C1 segment of cervical spinal cord (tissue), 14 donors: ENCODE data around the gene NOL4L.

Source experiments
- DNase-seq, 14 donors: peaks; one replicate each; lab custom pipeline; 2025; lab: John Stamatoyannopoulos, UW

Gene NOL4L

GRCh38 chr20:32613192-32614053 is 28.3 kb upstream of the NOL4L start:
- no peak for DNase-seq

- DNase-seq: no peak
These were observed 27.4 kb upstream of the NOL4L start for GRCh38 chr20:32612351-32613191.

DNA sequence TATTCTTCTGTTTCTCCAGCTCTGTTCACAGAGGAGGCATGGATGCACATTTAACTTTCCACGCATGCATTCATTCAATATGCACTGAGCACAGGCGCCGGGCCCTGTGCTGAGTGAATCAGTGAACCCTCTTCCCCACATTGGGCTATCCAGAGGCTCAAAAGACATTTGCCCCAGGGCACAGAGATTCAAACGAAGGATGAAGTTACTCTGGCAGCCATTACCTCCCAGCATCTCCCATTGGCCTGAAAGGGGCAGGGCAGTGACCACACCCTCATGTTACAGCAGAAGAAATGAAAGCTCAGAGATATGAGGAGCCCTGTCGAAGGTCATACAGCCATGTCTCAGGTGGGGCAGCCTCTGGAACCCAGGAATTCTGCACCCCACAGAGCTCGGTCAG is 26.7 kb upstream of the NOL4L start:
- no peak for DNase-seq

DNA sequence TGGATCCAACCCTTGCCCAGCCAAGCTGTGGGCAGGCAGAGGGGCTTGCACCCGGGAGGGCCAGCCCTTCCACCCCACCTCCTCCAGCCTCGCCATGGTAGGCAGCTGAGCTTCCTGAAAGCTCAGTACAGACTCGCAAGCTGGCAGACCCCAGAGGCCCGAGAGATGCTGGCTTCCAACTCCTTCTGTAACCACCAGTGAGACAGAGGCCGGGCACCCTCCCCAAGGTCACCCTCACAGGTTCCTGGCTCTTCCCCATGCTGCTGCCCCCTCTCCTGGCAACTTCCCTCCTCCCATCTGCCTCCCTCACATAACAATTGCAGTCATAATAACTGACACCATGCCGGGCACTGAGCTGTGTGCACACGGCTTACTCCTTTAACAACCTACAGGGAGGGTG is 26.2 kb upstream of the NOL4L start:
- no peak for DNase-seq

GRCh38 chr20:32610472-32611218 is 25.5 kb upstream of the NOL4L start:
- no peak for DNase-seq

- no peak for DNase-seq
These were observed 24.9 kb upstream of the NOL4L start for GRCh38 chr20:32609993-32610392.

GRCh38 chr20:32609111-32609773 is 24.1 kb upstream of the NOL4L start:
- peak in 1 of 14 donors; percentile 82 for DNase-seq

GRCh38 chr20:32608664-32609015 is 23.5 kb upstream of the NOL4L start:
- no peak for DNase-seq

DNA sequence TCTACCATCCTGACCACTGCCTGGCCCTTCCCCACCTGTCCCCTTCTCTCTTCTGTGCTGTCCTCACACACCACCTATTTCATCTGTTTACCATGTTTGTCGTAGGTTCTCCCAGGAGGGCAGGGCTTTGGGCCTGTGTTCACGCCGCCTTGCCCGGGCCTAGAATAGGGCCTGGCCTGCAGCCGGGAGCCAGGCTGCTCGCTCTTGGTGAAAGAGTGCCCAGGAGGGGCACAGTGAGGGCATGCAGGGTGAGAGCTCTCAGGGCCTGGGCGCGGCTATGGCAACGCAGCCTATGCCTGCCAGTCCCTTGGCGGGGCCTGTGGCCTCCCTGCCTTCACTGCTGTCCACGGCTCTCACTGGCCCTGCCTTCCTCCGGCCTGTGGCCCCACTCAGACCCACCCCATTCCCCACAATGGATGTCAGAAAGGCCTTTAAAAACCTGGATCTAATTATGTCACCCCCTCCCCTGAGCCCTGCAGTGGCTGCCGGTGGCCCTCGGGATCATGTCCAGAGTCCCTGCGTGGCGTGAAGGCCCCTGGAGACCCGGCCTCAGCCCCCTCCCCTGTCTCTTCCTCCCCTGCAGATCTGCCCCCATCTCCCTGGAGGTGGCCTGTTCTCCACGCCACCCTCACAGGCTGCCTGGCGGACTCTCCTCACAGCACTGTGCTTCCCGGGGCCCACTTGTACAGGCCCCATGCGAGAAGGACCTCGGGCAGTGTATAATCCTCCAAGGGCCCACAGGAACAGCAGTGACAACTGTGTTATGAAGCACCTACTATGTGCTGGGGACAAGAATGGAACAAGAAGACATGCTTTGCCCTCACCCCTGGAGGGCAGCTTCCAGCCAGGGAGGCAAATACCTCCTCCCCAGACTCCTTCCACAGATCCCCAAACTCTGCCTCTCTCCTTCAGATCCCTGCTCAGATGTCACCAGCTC is 22.9 kb upstream of the NOL4L start:
- DNase-seq: peak in 3 of 14 donors; percentile 6 to 24 (median 14)

- DNase-seq: no peak
These were observed 22.2 kb upstream of the NOL4L start for GRCh38 chr20:32607324-32607723.

- no peak for DNase-seq
These were observed 21.7 kb upstream of the NOL4L start for GRCh38 chr20:32606790-32607189.

- DNase-seq: no peak
These were observed 21.0 kb upstream of the NOL4L start for GRCh38 chr20:32606107-32606506.

DNA sequence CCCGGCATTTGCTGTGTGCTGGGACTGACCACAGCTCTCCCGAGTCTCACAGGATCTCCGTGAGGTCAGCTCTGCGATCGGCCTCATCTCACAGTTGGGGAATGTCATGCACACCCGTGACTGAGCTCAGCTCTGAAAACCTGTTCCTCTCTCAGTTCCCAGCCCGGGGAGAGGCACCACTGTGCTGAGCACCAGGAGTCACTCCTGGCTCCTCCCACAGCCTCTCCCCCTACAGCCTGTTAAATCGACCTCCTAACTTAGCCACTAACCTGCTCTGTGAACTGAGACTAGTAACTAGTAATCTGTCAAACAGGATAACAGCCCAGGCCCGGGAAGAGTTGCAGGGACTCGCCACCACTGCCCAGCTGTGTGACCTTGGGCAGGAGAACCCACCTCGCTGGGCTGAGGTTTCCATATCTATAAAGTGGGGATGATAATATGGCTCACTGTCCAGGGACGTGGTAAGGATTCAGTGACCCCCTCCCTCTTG is 20.1 kb upstream of the NOL4L start:
- peak in 8 of 14 donors; percentile 9 to 44 (median 30) for DNase-seq

GRCh38 chr20:32603046-32603726 is 18.1 kb upstream of the NOL4L start:
- peak in 6 of 14 donors; percentile 16 to 49 (median 45) for DNase-seq

- DNase-seq: no peak
These were observed 17.1 kb upstream of the NOL4L start for GRCh38 chr20:32602273-32602672.

DNA sequence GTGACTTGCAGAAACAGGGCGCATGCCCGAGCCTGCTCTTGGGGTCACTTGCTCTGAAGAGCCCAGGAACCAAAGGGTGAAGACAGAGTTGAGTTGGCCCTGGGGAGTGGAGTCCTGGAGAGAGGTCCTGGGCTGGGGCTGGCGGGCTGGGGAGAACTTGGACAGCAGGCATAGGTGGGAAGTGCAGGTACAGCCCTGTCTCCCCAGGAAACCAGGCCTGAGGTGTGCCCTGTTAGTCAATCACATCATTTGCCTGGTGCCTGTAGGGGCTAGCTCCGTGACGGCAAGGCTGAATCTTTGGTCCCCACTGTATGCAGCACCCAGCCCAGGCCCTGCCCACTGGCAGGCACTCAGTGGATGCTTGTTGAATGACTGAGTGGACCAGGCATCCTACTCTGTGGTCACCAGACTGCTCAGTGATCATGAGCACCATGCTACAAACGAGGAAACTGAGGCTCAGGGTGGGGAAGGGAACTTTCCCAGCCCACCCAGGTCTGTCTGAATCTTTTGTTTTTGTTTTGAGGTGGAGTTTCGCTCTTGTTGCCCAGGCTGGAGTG is 15.6 kb upstream of the NOL4L start:
- DNase-seq: no peak

- no peak for DNase-seq
These were observed 14.7 kb upstream of the NOL4L start for GRCh38 chr20:32599783-32600340.

DNA sequence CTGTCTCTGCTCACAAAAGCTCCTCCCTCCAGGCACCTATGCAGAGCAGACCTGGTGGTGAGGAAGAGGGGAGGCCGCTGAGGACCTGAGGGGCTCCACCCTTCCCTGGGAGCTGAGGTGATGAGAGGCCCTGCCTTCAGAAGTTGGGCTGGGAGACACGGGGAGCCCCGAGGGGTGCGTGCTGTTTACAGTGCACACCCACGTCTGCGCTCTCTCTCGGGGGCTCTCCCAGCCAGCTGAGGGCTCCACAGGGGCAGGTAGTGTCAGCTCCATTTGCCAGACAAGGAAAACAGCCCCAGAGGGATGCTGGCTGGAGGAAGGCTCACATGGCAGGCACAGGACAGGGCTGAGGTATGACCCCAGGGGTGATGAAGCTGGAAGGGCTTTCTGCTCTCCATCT is 13.5 kb upstream of the NOL4L start:
- no peak for DNase-seq

- no peak for DNase-seq
These were observed 12.6 kb upstream of the NOL4L start for GRCh38 chr20:32597714-32598113.
